ENCODE data around the gene PEX3. TPM values are rescaled to one million over a fixed set of nuclear protein-coding genes. Genes with fewer than 3 reads are reported as not detected.
"Not testable (repeated sequence)": the region's sequence is repeated elsewhere in the genome, so short reads cannot be mapped to it uniquely, and the experiment has no call there.

PEX3 gene
- total RNA-seq, 4 donors from 2014 or later: 22.6 to 27.3 (median 25.0) TPM

DNA sequence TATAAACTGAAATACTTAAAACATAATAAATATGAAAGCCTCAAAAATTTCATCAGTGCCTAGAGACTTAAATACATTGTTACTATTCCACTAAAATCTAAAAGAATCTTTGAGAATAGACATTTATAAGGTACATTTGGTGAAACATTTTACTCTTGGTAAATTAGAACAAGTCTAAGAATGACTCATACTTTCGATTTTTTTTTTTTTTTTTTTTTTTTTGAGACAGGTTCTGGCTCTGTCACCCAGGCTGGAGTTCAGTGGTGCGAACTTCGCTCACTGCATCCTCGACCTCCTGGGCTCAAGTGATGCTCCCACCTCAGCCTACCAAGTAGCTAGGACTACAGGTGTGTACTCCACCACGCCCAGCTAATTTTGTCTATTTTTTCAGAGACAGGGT, 54.5 kb downstream of the PEX3 start:
- Histone ChIP-seq H3K27me3 (no peaks in the 10 kb centered on the region), H3K27ac (no peak overlapping the region), H3K9me3 (no peaks in the 10 kb centered on the region), H3K4me1 (no peaks in the 10 kb centered on the region), H3K36me3 (peaks cover 6 to 13% of the 10 kb centered on the region in 2 donors), H3K4me3 (replicated peaks in 1 of 3) (no peak overlapping the region)
- intact Hi-C loops (cut with DNase I): no loop called here
- TF ChIP-seq, protein P1, sequence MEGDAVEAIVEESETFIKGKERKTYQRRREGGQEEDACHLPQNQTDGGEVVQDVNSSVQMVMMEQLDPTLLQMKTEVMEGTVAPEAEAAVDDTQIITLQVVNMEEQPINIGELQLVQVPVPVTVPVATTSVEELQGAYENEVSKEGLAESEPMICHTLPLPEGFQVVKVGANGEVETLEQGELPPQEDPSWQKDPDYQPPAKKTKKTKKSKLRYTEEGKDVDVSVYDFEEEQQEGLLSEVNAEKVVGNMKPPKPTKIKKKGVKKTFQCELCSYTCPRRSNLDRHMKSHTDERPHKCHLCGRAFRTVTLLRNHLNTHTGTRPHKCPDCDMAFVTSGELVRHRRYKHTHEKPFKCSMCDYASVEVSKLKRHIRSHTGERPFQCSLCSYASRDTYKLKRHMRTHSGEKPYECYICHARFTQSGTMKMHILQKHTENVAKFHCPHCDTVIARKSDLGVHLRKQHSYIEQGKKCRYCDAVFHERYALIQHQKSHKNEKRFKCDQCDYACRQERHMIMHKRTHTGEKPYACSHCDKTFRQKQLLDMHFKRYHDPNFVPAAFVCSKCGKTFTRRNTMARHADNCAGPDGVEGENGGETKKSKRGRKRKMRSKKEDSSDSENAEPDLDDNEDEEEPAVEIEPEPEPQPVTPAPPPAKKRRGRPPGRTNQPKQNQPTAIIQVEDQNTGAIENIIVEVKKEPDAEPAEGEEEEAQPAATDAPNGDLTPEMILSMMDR (IDR thresholded peaks at IDR 0.05): no peak
- TF ChIP-seq POLR2A (IDR thresholded peaks at IDR 0.05): no peak
- DNase-seq: no peak
- 86 to 94% methylated on average over 5 of the region's 5 CpGs for WGBS, 2 donors

DNA sequence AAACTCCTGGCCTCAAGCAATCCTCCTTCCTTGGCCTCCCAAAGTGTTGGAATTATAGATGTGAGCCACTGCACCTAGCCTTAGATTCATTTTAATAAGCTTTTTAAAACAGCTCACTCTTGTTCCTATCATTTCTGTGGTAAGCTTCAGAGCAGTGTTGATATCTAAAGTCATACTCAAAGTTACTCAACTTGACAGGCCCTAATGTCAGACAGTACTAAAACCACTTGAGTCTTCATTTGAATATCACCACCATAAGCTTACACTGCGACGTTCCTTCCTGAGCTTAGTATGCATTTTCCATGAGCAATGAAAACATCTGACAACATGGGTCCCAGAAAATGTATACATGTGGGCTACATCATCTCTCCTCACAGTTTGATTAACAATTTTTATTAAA, 54.9 kb downstream of the PEX3 start:
- intact Hi-C loops (cut with DNase I): no loop called here
- peaks cover 2 to 13% of the 10 kb centered on the region in 2 donors for H3K36me3 ChIP-seq
- WGBS, 2 donors: 89 to 90% methylated on average over 2 of the region's 2 CpGs
- H3K4me3 ChIP-seq (replicated peaks in 1 of 3): no peak overlapping the region
- H3K27ac ChIP-seq: no peak overlapping the region
- no peak for DNase-seq
- TF ChIP-seq POLR2A (IDR thresholded peaks at IDR 0.05): no peak
- TF ChIP-seq, protein P1 (IDR thresholded peaks at IDR 0.05): no peak
- no peaks in the 10 kb centered on the region for H3K9me3 ChIP-seq
- peaks cover 4% of the 10 kb centered on the region in 2 donors for H3K4me1 ChIP-seq
- no peaks in the 10 kb centered on the region for H3K27me3 ChIP-seq

DNA sequence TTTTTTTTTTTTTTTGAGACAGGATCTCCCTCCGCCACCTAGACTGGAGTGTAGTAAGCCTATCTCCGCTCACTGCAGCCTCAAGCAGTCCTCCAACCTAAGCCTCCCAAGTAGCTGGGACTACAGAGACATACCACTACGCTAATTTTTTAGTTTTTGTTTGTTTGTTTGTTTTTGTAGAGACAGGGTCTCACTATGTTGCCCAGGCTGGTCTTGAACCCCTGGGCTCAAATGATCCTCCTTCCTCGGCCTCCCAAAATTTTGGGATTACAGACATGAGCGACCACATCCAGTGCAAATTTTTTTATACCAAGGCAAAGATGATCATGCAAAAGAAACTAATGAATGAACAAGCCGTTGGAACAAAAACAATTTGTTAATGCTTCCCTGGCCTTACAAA, 55.6 kb downstream of the PEX3 start:
- 96 to 98% methylated on average over 6 of the region's 6 CpGs for WGBS, 2 donors
- Histone ChIP-seq H3K9me3 (no peaks in the 10 kb centered on the region), H3K4me3 (replicated peaks in 1 of 3) (no peak overlapping the region), H3K36me3 (peaks cover 0 to 12% of the 10 kb centered on the region in 2 donors), H3K4me1 (peaks cover 7 to 8% of the 10 kb centered on the region in 2 donors), H3K27ac (no peak overlapping the region), H3K27me3 (no peaks in the 10 kb centered on the region)
- TF ChIP-seq POLR2A (IDR thresholded peaks at IDR 0.05): no peak
- TF ChIP-seq, protein P1 (IDR thresholded peaks at IDR 0.05): no peak
- no peak for DNase-seq
- intact Hi-C loops (cut with DNase I): no loop called here

DNA sequence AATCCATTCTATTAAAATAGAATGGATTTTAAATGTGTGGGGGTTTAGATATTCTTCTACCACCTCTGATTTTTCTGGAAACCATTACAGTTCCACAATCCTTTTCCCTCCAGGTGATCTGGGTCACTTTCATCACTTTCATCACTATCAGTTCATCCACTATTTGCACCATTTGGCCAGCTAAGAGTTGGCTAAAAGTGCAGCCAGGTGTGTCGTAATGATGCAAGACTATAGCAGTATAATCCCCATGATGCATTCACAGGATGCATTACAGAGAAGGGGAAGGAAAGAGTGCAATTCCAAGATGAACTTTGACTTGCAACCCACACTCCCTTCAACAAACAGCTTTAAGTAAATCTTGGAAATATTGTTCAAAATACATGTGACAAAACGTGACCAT, 56.0 kb downstream of the PEX3 start:
- WGBS, 2 donors: 96 to 97% methylated on average over 2 of the region's 2 CpGs
- intact Hi-C loops (cut with DNase I): no loop called here
- H3K27me3 ChIP-seq: no peaks in the 10 kb centered on the region
- no peak overlapping the region for H3K27ac ChIP-seq
- H3K4me3 ChIP-seq (replicated peaks in 1 of 3): no peak overlapping the region
- peaks cover 7 to 8% of the 10 kb centered on the region in 2 donors for H3K4me1 ChIP-seq
- H3K9me3 ChIP-seq: no peaks in the 10 kb centered on the region
- TF ChIP-seq, protein P1 (IDR thresholded peaks at IDR 0.05): no peak
- TF ChIP-seq POLR2A (IDR thresholded peaks at IDR 0.05): no peak
- no peak for DNase-seq
- peaks cover 0 to 9% of the 10 kb centered on the region in 2 donors for H3K36me3 ChIP-seq

DNA sequence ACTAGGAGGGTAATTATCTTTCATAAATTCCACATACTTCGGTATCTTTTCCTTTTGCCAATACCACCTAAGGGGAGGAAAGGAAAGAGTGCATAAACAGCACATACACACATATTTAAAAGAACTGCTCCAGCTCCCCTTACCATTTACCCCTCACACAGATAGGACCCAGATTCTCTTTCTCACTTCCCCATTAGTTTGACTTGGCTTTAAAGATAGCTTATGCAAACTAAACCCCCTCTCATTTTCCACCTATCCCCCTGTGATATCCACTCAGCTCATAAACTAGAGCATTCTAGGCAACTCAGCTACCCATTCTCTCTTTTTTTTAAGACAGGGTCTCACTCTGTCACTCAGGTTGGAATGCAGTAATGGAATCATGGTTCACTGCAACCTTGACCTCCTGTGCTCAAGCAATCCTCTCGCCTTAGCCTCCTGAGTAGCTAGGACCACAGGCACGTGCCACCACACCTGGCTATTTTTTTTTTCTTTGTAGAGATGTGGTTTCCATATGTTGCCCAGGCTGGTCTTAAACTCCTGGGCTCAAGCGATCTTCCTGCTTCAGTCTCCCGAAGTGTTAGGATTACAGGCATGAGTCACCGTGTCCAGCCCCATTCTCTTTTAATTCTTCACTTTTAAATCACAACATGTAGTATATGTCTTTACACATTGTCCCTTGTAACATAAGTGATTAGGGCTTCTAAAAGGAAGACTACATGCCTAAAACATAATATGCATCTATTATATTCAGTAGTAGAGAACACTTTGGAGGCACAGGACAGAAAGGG, 56.9 kb downstream of the PEX3 start:
- 93 to 99% methylated on average over 6 of the region's 6 CpGs for WGBS, 2 donors

DNA sequence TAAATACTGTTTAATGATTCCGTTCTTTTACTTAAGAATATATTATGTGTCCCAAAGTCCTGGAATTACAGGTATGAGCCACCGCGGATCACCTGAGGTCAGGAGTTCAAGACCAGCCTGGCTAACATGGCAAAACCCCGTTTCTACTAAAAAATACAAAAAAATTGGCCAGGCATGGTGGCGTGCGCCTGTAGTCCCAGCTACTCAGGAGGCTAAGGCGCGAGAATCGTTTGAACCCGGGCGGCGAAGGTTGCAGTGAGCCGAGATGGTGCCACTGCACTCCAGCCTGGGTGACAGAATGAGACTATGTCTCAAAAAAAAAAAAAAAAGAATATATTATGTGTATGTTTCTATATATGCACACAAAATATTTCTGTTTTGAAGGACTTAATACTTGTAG, 59.7 kb downstream of the PEX3 start:
- H3K36me3 ChIP-seq; intact Hi-C loops (cut with DNase I); H3K27me3 ChIP-seq; H3K4me3 ChIP-seq (replicated peaks in 1 of 3); DNase-seq; H3K27ac ChIP-seq; H3K9me3 ChIP-seq: not testable (repeated sequence)
- H3K4me1 ChIP-seq: peaks cover 16 to 20% of the 10 kb centered on the region in 2 donors
- WGBS, 2 donors: 96% methylated on average over 13 of the region's 13 CpGs

More for the DNA sequence above, 56.9 kb downstream of the PEX3 start:
- no peak for DNase-seq
- H3K9me3 ChIP-seq: no peaks in the 10 kb centered on the region
- H3K27ac ChIP-seq: no peak overlapping the region
- no peak overlapping the region for H3K4me3 ChIP-seq (replicated peaks in 1 of 3)
- H3K4me1 ChIP-seq: peaks cover 10 to 14% of the 10 kb centered on the region in 2 donors
- intact Hi-C loops (cut with DNase I): no loop called here
- TF ChIP-seq, protein P1 (IDR thresholded peaks at IDR 0.05): no peak
- TF ChIP-seq POLR2A (IDR thresholded peaks at IDR 0.05): no peak
- H3K36me3 ChIP-seq: peaks cover 0 to 9% of the 10 kb centered on the region in 2 donors
- no peaks in the 10 kb centered on the region for H3K27me3 ChIP-seq
